GM19023 (cell line): ENCODE results near the gene CBLC.

Experiments used
- ATAC-seq: cut with Tn5 transposase; IDR thresholded peaks from one replicate; pipeline ENCODE4 v1.9.1; 2021; ENCODE audit warnings: mild to moderate bottlenecking, moderate library complexity; ENCODE audit not compliant: unreplicated experiment

CBLC gene

DNA sequence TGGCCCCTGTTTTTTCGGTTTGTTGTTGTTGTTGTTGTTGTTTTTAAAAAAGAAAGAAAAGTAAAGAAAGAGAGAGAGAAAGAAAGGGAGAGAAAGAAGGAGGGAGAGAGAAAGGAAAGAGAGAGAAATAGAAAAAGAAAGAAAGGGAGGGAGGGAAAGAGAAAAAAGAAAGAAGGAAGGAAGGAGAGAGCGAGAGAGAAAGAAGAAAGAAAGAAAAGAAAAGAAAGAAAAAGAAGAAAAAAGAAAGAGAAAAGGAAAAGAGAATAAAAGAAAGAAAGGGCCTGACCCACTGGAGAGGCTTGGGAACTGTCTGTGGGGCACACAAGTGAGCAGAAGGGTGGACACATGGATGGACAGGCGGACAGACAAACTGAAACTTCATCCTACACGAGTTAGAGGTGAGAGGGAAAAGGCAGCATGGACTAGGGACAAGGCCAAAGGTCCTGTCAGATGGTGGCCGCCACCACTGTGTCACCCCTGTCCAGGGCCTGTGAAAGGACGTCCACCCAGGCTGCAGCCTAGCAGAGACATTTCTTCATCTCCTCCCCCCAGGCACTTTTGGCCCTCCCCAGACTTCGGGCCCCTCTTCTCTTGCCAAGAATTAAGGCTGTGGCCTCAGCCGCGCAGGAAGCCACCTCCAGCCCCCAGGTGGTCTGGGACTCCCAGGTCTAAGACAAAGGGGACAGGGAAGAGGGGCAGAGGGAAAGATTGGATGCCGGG, 22.1 kb downstream of the CBLC start:
- no peak for ATAC-seq

DNA sequence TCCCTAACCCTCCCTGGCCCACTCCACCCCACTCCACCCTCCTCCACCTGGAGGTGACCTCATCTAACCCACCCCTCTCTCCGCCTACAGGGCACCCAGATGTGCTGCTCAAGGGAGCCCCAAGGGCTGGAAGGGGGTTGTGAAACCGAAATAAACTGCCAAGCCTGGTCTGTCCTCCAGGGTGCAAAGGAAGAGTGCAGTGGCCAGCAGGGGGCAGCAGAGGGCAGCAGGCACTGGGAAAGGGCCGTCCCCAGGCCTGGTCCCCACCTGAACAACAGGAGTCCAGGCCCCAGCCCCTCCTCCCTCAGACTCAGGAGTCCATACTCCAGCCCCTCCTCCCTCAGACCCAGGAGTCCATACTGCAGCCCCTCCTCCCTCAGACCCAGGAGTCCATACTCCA, 22.8 kb downstream of the CBLC start:
- ATAC-seq = peak; percentile 78

DNA sequence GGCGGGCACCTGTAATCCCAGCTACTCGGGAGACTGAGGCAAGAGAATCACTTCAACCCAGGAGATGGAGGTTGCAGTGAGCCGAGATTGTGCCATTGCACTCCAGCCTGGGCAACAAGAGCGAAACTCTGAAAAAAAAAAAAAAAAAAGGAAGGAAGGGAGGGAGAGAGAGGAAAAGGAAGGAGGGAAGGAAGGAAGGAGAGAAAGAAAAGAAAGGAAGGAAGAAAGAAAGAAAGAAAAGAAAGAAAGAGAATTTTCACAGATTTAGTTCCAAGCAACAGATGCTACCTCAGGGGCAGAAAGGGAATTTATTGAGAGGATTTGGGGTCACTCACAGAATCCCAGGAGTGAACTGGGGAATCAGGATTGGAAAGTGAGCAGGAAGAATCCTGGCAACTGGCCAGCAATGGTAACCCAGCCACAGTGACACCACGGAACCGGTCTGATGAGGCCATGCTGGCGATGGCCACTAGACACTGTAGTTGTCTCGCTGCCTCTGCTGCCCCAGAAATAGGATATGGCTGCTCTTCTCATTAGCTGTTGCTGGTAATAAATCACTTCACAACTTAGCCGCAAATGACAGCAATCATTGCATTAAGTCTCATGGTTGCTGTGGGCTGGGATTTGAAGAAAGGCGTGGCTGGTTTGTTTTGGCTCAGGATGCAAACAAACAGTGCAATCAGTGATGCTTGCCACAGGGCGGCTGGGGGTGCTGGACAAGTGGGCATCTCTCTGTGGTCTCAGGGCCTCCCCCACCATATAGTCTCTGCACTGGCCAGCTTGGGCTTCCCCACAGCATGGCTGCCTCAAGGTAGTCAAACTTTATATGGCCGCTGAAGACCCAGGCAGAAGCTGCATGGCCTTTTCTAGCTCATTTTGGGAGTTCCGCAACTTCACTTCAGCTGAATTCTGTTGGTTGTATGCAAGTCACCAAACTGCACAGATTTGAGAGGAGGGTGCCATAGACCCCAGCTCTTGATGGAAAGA, 26.0 kb downstream of the CBLC start:
- no peak for ATAC-seq

DNA sequence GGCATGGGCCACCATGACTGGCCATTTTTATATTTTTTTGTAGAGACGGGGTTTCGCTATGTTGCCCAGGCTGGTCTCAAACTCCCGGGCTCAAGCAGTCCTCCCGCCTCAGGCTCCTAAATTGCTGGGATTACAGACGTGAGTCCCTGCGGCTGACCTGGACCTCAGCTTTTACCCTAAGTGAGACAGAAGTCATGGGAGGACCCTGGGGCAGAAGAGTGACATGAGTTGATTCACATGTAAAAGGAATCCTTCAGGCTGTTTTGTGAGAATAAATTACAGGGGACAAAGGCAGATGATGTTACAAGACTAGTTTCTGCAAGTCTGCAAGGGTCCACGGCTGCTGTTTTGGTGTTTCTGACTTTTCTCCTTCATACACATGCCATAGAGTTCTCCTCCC, 28.6 kb downstream of the CBLC start:
- ATAC-seq = no peak

DNA sequence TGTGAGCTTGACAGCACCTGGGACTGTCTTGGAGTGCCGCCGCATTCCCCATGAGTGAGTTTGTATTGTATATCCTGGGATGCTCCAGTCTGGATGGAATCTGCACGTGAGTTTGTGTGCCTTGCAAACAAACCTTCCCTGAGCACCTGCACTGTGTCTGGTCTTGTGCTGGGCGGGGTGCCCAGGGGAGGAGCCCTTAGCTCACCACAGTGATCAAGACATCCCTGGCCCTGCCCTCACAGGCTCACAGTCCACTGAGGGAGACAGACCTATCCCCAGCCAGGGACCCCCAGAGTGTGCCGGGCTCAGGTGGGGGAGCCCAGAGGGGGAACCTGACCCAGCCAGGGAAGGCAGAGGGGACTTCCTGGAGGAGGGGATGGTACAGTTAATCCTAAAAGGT, 29.5 kb downstream of the CBLC start:
- no peak for ATAC-seq

DNA sequence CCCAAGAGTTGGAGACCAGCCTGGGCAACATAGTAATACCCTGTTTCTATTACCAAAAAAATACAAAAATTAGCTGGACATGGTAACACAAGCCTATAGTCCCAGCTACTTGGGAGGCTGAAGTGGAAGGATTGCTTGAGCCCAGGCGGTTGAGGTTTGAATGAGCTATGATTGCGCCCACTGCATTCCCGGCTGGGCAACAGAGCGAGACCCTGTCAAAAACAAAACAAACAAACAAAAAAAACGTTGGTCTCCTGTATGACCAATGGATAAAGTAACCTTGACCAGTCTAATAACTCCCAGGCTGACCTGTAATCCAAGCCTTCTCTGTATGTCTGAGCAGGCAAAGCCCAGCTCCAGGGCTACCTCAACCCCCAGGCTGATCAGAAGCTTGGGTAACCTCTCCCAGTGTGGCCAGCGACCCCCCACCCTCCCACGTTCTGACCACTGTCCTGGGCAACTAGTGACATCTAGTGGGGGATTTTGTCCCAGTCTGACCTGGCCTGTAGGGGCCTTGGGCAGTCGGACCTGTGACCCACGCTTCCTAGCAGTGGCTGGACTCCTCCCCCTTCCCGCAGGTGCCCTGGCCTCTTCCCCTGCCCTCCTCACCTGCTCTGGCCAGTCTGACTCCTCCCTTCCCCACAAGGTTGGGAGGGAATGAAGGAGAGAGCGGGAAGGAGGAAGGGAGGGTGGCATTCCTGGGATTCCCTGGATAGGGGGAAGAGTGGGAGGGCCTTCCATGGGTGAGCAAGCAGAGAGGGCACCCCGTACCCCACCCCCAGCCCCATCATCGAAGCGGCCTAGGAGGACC, 30.2 kb downstream of the CBLC start:
- ATAC-seq = no peak

DNA sequence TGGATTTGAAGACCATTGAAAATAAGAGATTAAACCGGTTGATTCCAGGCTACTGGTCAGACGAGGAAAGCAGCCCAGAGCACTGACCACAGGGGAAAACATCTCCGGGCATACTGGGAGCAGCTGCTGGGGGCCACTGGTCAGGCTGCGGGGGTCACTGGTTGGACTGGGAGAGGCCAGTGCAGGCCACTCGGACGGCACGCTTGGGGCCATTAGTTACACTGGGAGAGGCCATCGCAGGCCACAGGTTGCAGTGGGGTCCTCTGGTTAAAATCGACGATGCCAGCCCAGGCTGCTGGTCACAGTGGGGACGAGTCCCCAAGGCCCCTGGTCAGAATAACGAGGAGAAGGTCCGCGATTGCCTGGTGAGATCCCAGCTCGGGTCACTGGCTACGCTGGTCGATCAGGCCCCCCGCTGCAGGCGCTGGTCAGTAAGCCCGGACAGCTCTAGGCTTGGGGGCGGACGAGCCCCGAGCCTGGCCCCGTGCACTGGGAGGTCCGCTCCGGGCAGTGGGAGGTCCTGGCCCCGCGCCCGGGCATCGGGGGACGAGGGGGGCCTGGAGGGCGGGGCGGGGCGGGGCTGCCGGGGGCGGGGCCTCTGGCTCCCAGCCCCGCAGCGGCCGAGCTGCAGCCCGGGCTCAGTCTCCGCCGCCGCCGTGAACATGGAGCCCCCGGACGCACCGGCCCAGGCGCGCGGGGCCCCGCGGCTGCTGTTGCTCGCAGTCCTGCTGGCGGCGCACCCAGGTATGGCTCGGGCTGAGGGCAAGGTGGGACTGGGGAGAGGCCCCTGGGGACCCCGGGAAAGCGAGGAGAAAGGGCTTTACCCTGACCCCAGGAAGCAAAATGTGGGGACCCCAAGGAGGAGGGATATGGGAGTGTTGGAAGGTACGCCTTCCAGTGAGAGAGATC, 31.0 kb downstream of the CBLC start, which contains the start of gene BCAM:
BCAM (plus strand) TSS at position 641 of the 909 bp plus-strand sequence; CDS start at position 663, 22 bp downstream.
- no peak for ATAC-seq

DNA sequence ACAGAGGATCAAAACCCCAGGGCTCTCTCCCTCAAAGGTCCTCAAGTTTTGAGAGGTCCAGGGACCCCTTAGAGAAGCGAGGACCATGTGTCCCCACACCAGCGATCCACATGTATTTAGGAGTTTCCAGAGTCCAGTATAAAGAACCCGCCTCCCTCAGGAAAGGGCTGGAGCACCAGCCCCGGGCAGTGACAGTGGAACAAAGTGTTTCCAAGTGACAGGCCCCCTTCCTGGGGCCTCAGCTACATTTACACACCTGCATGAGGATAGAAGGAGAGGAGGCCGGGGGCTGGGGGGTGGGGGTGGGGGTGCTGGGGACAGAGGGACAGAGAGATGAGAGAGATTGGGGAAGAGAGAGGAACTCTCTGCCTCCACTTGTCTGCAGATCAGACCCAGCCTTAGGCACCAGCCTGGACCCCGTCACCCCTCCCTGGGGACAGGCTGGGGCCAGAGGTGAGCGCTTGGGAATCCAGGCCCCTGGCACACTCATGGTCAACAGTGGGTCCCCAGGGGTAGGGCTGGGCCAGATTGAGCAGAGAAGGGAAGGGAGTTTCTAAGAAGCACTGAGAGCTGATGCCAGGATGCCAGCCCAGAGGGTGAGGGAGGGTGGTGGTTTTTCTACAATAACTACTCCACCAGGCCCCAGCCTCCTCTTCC, 32.0 kb downstream of the CBLC start:
- ATAC-seq = no peak

DNA sequence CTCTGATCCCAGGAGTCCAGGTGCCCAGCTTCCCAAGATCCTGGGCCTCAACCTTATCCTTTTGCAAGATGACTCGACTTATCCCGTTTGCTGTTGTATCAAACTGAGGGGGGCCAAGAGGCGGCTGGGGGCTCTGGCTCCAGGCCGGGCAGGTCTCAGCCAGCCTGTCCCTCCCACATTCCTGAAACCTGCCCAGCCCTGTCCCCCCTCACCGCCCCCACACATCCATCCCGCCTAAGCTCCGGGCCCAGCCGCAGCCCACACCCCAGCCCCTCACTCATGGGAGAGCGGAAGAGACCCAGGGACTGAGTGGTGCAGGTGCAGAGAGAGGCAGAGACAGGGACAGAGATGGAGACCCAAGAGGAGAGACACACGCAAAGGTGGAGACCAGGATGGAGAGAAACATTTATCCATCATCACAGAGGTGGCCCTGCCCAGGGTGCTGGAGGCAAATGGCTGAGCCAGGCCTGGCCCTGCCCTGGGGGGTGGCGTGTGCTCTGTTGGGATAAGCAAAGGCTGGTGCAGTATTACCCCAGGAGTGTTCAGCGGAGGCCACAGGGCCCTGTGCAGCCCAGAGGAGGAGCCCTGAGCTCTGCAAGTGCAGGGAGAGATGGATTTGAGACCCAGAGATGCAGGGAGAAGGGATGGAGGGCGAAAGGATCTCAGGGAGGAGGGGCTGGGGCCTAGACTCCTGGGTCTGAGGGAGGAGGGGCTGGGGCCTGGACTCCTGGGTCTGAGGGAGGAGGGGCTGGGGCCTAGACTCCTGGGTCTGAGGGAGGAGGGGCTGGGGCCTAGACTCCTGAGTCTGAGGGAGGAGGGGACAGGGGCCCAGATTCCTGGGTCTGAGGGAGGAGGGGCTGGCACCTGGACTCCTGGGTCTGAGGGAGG, 32.8 kb downstream of the CBLC start:
- no peak for ATAC-seq

DNA sequence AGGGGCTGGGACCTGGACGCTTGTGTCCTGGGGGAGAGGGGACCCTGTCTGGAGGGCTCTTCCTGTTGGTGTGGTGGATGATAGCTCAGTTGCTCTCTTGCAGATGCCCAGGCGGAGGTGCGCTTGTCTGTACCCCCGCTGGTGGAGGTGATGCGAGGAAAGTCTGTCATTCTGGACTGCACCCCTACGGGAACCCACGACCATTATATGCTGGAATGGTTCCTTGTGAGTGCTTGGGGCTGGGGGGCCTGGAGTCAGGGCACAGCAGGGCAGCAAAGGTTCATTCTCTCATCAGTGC, 33.4 kb downstream of the CBLC start:
- ATAC-seq = no peak

DNA sequence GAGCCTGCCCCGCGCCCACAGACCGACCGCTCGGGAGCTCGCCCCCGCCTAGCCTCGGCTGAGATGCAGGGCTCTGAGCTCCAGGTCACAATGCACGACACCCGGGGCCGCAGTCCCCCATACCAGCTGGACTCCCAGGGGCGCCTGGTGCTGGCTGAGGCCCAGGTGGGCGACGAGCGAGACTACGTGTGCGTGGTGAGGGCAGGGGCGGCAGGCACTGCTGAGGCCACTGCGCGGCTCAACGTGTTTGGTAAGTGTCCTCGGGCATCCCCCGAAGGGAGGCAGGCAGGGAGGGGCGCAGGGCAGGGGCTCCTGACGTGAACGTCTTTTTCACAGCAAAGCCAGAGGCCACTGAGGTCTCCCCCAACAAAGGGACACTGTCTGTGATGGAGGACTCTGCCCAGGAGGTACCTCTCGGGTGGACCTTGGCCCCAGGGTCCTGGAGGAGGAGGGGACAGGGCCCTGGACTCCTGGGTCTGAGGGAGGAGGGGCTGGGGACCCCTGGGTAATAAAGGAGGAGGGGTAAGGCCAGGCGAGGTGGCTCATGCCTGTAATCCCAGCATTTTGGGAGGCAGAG, 34.5 kb downstream of the CBLC start:
- ATAC-seq = no peak

DNA sequence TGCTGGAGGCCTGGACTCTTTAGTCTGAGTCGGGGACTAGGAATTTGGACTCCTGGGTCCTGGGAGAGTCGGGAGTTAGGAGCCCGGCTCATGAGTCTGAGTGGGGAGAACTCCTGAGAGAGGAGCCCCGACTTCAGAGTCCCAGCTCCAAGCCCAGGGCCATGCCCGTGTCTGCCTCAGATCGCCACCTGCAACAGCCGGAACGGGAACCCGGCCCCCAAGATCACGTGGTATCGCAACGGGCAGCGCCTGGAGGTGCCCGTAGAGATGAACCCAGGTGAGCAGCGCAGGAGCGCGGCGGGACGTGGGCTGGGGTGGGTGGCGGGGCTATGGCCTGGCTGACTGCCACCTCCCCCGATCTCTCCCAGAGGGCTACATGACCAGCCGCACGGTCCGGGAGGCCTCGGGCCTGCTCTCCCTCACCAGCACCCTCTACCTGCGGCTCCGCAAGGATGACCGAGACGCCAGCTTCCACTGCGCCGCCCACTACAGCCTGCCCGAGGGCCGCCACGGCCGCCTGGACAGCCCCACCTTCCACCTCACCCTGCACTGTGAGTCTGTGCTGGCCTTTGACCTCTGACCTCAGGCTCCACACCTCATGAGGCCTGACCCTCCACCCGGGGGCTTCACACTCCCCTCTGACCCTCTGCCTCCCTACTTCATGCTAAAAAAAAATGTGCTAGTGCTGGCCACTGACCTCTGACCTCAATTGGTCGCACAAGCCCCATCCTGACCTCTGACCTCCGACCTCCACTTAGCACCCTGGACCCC, 35.6 kb downstream of the CBLC start:
- no peak for ATAC-seq

DNA sequence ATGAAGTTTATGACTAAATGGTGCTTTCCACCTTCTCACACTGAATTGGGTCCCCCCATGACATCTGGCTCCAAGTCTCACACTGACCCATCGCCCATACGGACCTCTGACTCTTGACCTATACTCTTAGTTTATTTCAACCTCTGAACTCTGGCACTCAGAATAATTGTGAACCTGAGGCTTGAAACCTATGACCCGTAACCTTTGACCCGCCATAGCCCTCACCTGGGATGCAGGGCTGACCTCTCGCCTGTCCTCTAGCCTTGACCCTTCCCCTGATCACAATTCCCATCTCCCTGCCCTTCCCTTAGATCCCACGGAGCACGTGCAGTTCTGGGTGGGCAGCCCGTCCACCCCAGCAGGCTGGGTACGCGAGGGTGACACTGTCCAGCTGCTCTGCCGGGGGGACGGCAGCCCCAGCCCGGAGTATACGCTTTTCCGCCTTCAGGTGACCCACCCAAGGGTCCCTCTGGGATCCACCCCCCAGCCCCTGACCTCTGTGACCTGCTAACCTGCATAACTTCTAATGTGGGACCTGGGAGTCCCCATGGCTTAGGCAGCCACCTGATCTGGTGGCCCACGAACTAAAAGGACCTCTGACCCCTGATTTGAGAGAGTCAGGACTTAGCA, 36.3 kb downstream of the CBLC start:
- no peak for ATAC-seq

DNA sequence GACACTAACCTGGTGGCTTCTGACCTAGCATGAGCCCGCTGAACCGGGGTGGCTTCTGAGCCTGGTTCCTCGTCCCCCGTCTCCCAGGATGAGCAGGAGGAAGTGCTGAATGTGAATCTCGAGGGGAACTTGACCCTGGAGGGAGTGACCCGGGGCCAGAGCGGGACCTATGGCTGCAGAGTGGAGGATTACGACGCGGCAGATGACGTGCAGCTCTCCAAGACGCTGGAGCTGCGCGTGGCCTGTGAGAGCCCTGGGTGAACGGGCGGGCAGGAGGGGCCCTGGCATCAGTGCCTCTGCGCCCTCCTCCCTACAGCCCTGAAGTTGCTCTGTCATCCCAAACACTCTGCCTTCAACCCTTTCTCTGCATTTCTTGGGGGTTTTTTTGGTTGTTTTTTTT, 36.8 kb downstream of the CBLC start:
- no peak for ATAC-seq

DNA sequence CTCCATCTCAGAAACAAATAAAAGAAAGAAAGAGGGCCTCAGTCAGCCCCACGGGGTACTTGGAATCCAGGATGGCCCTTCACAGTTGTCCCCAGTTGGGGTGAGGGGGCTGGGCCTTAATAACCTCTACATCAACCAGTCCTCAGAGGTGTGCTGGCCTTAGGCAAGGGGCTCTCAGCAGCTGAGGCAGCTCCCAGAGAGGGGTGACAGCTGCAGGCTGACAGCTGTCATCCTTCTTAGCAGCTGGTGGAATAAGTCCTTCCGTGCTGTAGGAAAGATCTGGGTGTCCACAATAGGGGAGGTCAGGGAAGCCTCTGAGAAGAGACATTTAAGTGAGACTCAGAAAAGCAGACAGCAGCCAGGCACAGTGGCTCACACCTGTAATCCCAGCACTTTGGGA, 38.6 kb downstream of the CBLC start:
- no peak for ATAC-seq

DNA sequence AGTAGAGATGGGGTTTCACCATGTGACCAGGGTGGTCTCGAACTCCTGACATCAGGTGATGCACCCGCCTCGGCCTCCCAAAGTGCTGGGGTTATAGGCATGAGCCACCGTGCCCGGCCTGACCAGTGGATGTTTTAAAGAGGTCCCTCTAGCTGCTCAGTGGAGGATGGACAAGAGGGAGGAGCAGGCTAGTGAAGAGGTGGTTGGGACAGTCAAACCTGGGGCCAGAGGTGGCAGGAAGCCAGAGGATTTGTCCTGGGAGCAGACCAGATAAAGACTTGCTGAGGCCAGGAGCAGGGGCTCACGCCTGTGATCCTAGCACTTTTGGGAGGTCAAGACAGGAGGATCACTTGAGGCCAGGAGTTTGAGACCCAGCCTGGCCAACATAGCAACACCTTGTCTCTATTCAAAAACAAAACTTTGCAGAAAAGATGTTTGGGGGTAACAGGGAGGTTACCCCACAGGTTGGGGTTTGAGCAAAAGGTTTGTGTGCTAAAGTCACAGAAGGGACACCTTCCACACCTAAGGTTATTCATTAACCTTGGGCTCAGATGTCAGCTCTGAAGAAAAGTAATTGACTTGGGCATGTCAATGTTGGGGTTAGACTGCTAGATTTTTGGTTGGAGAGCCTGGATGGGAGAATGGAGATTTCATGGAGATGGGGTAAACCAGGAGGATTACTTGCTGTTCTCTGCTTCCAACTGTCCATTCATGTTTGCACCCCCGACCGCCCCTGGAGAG, 40.2 kb downstream of the CBLC start:
- ATAC-seq = no peak
